K562 (cell line): ENCODE measurements around the gene GIMAP8. TPM values are rescaled to one million over a fixed set of nuclear protein-coding genes. Genes with fewer than 3 reads are reported as not detected.

Experiments used
- CGGBP1 ChIP-seq: fragments of 250-450 bp; sonication (Bioruptor Pico); IDR thresholded peaks from 2 replicates; pipeline ENCODE4 v1.9.0; 2021; ENCODE audit warnings: mild to moderate bottlenecking
- GTF2E2 ChIP-seq: fragments of 200-800 bp; sonication (Bioruptor generic); IDR thresholded peaks from 2 replicates; pipeline ENCODE4 v1.6.1; 2016; ENCODE audit warnings: missing genetic modification characterization, missing compliant biosample characterization
- IRF9 ChIP-seq: fragments of 450-650 bp; IDR thresholded peaks from 2 replicates; pipeline ENCODE4 v1.6.1; 2016; ENCODE audit warnings: missing biosample characterization, missing genetic modification characterization
- MITF ChIP-seq: IDR thresholded peaks from 2 replicates; pipeline ENCODE4 v1.6.1; 2014; ENCODE audit warnings: antibody characterized with exemption
- NFIC ChIP-seq: fragments of 450-650 bp; IDR thresholded peaks from 2 replicates; pipeline ENCODE4 v1.6.1; 2017; ENCODE audit warnings: mild to moderate bottlenecking, inconsistent platforms
- NFRKB ChIP-seq: fragments of 450-650 bp; IDR thresholded peaks from 2 replicates; pipeline ENCODE4 v1.6.1; 2016; ENCODE audit warnings: low read depth
- NR2C1 ChIP-seq, 2 experiments: fragments of 450-650 bp; IDR thresholded peaks; 2 replicates each; pipeline ENCODE4 v1.6.1; 2017; ENCODE audit warnings: mild to moderate bottlenecking in 2 of 2, antibody characterized with exemption in 1 of 2, inconsistent platforms in 1 of 2, missing compliant biosample characterization in 1 of 2, missing genetic modification characterization in 1 of 2
- RCOR1 ChIP-seq, 2 experiments: IDR thresholded peaks; 2 replicates each; pipeline ENCODE4 v1.6.1; 2012; ENCODE audit warnings: low read depth in 2 of 2, low read length in 2 of 2, borderline replicate concordance in 1 of 2, improper control_type of control experiment in 1 of 2
- SIX5 ChIP-seq, 2 experiments: IDR thresholded peaks; 2 replicates each; pipeline ENCODE4 v1.6.1; 2011; ENCODE audit warnings: low read length in 2 of 2, borderline replicate concordance in 1 of 2, low read depth in 1 of 2, mild to moderate bottlenecking in 1 of 2, moderate library complexity in 1 of 2; ENCODE audit not compliant: insufficient read depth in 1 of 2
- TCFL5 ChIP-seq: fragments of 250-450 bp; sonication (Bioruptor Pico); conservative IDR thresholded peaks from 2 replicates; pipeline ENCODE4 v1.6.1; 2021; ENCODE audit warnings: mild to moderate bottlenecking, moderate library complexity, matching md5 sums
- ZC3H4 ChIP-seq: sonication (generic); formaldehyde crosslinking; IDR thresholded peaks from 2 replicates; pipeline ENCODE4 v1.9.0; 2021; ENCODE audit warnings: missing genetic modification reagents, borderline replicate concordance
- ZNF318 ChIP-seq, 2 experiments: fragments of 450-650 bp; IDR thresholded peaks; 2 replicates each; pipeline ENCODE4 v1.6.1; 2016; ENCODE audit warnings: mild to moderate bottlenecking in 2 of 2, borderline replicate concordance in 1 of 2, low read depth in 1 of 2, moderate library complexity in 1 of 2
- ZNF384 ChIP-seq: IDR thresholded peaks from 2 replicates; pipeline ENCODE4 v1.6.1; 2012; ENCODE audit warnings: low read depth, low read length, improper control_type of control experiment
- ZNF449 ChIP-seq: fragments of 250-450 bp; sonication (Bioruptor Pico); IDR thresholded peaks from 2 replicates; pipeline ENCODE4 v1.8.0; 2022; ENCODE audit warnings: moderate library complexity, mild to moderate bottlenecking, inconsistent platforms
- ZSCAN29 ChIP-seq: fragments of 450-650 bp; IDR thresholded peaks from 2 replicates; pipeline ENCODE4 v1.6.1; 2017
- polyA plus RNA-seq, 8 experiments: library from polyadenylated mRNA; depleted of rRNA in 4 of 8; stranded (reverse) in 5 of 8; unstranded in 3 of 8; fragments of >200 nt; fragmentation: Nextera tagmentation in 2 of 8; fragmentation: Illumina TruSeq in 1 of 8; extraction: Ambion mirVana in 2 of 8; extraction: Trizol in 1 of 8; gene quantifications; 2 replicates each; pipeline versions ENCODE4 v1.2.1 to v1.2.3, GENCODE V29; 2011 to 2014; ENCODE audit warnings: inconsistent platforms in 1 of 8, missing spikeins in 1 of 8
- total RNA-seq, 7 experiments: library from RNA; depleted of rRNA in 6 of 7; stranded (reverse); fragments of >200 nt in 6 of 7; fragmentation: Illumina TruSeq in 2 of 7; extraction: Trizol in 2 of 7; gene quantifications; 2 replicates each; pipeline versions ENCODE4 v1.2.1 to v1.2.3, GENCODE V29; 2011 to 2021; ENCODE audit warnings: low replicate concordance in 1 of 7

Gene GIMAP8
- total and polyA plus RNA-seq, 9 of the 15 experiments (the other 6 are each of a cell fraction or from before 2014, with no cell fraction given): not detected

GRCh38 chr7:150404172-150404804 lies 46.1 kb upstream of the GIMAP8 start (continued):
- TF ChIP-seq ZNF318 (IDR thresholded peaks at IDR 0.05; ENCODE audit: borderline replicate concordance in 1 of 2, low read depth in 1 of 2): no peak
- 0 out of 2 replicates have a peak, but pooled peaks have one; percentile 71 for TF ChIP-seq NFRKB
- TF ChIP-seq NR2C1 (IDR thresholded peaks at IDR 0.05): no peak
- TF ChIP-seq NR2C1 (tag; IDR thresholded peaks at IDR 0.05): no peak
- no peak for TF ChIP-seq ZNF384
- no peak for TF ChIP-seq IRF9 (tag)
- peak; percentile 41; the same call in 1 of the 2 replicates for TF ChIP-seq ZNF449
- TF ChIP-seq TCFL5 (CRISPR knock-in tag): no peak
- TF ChIP-seq MITF: no peak
- no peak for TF ChIP-seq ZC3H4
- TF ChIP-seq RCOR1 (IDR thresholded peaks at IDR 0.05; ENCODE audit: borderline replicate concordance in 1 of 2, low read depth in 2 of 2, low read length in 2 of 2): no peak
- no peak for TF ChIP-seq NFIC
- TF ChIP-seq ZSCAN29: no peak
- TF ChIP-seq SIX5 (IDR thresholded peaks at IDR 0.05; ENCODE audit: borderline replicate concordance in 1 of 2, insufficient read depth in 1 of 2, low read depth in 1 of 2, low read length in 2 of 2): no peak
- no peak for TF ChIP-seq GTF2E2 (tag)
- TF ChIP-seq CGGBP1 (CRISPR knock-in tag): no peak
